Measurements from ENCODE around the gene TP53.

GRCh38 chr17:7634384-7634783 is 52.9 kb downstream of the TP53 start:
- TF ChIP-seq CTCF (conservative IDR thresholded peaks at IDR 0.05; ENCODE audit: low read length) (peak; percentile 42; the same call in 1 of the 2 replicates), EZH2phosphoT487 (IDR thresholded peaks at IDR 0.05; ENCODE audit: borderline replicate concordance, low read depth, low read length) (no peak)

All from OCI-LY7 (cell line).